ENCODE measurements around the gene CSGALNACT2.

GRCh38 chr10:43224321-43224720, 86.1 kb downstream of the CSGALNACT2 start:
- no peak for TF ChIP-seq EZH2 (IDR thresholded peaks at IDR 0.05; ENCODE audit: insufficient read depth, poor library complexity, severe bottlenecking)
- no peak for TF ChIP-seq EZH2phosphoT487 (IDR thresholded peaks at IDR 0.05; ENCODE audit: insufficient read depth, low read depth)

Measured in GM23248 (cell line).